HepG2 (cell line): Measurements from ENCODE around the gene ATP7A. TPM values are rescaled to one million over a fixed set of nuclear protein-coding genes. Genes with fewer than 3 reads are reported as not detected.
"Not testable (repeated sequence)": the region's sequence is repeated elsewhere in the genome, so short reads cannot be mapped to it uniquely, and the experiment has no call there.

ENCODE experiments used
- ATAC-seq: fragments of 200-7000 bp; cut with Tn5 transposase; 3 replicates; pipeline ENCODE4 v1.9.1; 2020; ENCODE audit warnings: mild to moderate bottlenecking, moderate library complexity
- BruUV-seq: library from RNA; stranded (reverse); fragments of 400-500 nt; replicated peaks from 2 replicates; lab custom pipeline; 2021; lab: Mats Ljungman, UMichigan
- CTCF ChIA-PET: fragments of 300-600 bp; formaldehyde crosslinking; extraction: SDS; loops from one replicate; lab custom pipeline; 2021; ENCODE audit warnings: low total read pairs, inconsistent platforms, low intra/inter-chr PET ratio; lab: Yijun Ruan, JAX
- POLR2A ChIA-PET: fragments of 350-600 bp; sonication (Branson Sonifier 250); formaldehyde crosslinking; loops from one replicate; lab custom pipeline; 2020; ENCODE audit warnings: antibody characterized with exemption, inconsistent platforms; lab: Yijun Ruan, JAX
- DNase-seq: peaks from one replicate; pipeline ENCODE4 v3.0.0-alpha.2; 2015; ENCODE audit warnings: low spot score
- FAIRE-seq: peaks from 3 replicates; lab custom pipeline; 2011; peaks lifted over from hg19 to GRCh38; lab: Jason Lieb, UNC
- H2AFZ ChIP-seq: one replicate; pipeline ENCODE4 v1.6.1; 2011; ENCODE audit warnings: low read length, inconsistent platforms
- H3K27ac ChIP-seq: fragments of 300-600 bp; 3 replicates; pipeline ENCODE4 v1.8.0; 2011; ENCODE audit warnings: mixed run types, mild to moderate bottlenecking, mixed read lengths, low read length, inconsistent platforms; ENCODE audit not compliant: insufficient read depth; ENCODE audit errors: extremely low read length
- H3K27me3 ChIP-seq, 2 experiments: fragments of 200-600 bp in 1 of 2; 2 replicates in 1 of 2; 3 replicates in 1 of 2; pipeline versions ENCODE4 v1.6.0 to v1.8.0; 2011; ENCODE audit warnings: low read length in 2 of 2, mild to moderate bottlenecking in 2 of 2, moderate library complexity in 2 of 2, inconsistent platforms in 1 of 2; ENCODE audit not compliant: insufficient read depth in 2 of 2, control insufficient read depth in 1 of 2
- H3K36me3 ChIP-seq, 2 experiments: fragments of 200-600 bp in 1 of 2; replicated peaks in 1 of 2; 2 replicates in 1 of 2; 3 replicates in 1 of 2; pipeline versions ENCODE4 v1.5.1 to v1.8.0; 2011; ENCODE audit warnings: low read length in 2 of 2, inconsistent platforms in 1 of 2; ENCODE audit not compliant: insufficient read depth in 2 of 2, control insufficient read depth in 1 of 2
- H3K4me1 ChIP-seq: 2 replicates; pipeline ENCODE4 v1.5.1; 2012; ENCODE audit warnings: low read length, inconsistent platforms; ENCODE audit not compliant: insufficient read depth
- H3K4me2 ChIP-seq: 2 replicates; pipeline ENCODE4 v1.6.0; 2011; ENCODE audit warnings: low read depth, low read length, inconsistent platforms
- H3K4me3 ChIP-seq, 3 experiments: fragments of 200-600 bp in 1 of 3; sonication (generic), shearing (Covaris generic) in 1 of 3; replicated peaks in 1 of 3; 2 replicates each; pipeline ENCODE4 v1.5.1; 2011 to 2016; ENCODE audit warnings: low read length in 3 of 3, inconsistent platforms in 2 of 3, low read depth in 2 of 3, mild to moderate bottlenecking in 2 of 3, control low read depth in 1 of 3, mixed read lengths in 1 of 3; ENCODE audit not compliant: insufficient read depth in 1 of 3
- H3K79me2 ChIP-seq: one replicate; pipeline ENCODE4 v1.6.1; 2011; ENCODE audit warnings: low read length, inconsistent platforms; ENCODE audit not compliant: insufficient read depth
- H3K9ac ChIP-seq: 2 replicates; pipeline ENCODE4 v1.6.0; 2011; ENCODE audit warnings: mild to moderate bottlenecking, low read depth, low read length, inconsistent platforms; ENCODE audit not compliant: insufficient read depth
- H3K9me3 ChIP-seq: 2 replicates; pipeline ENCODE4 v1.5.1; 2012; ENCODE audit warnings: mild to moderate bottlenecking, low read length
- H4K20me1 ChIP-seq: 2 replicates; pipeline ENCODE4 v1.6.0; 2011; ENCODE audit warnings: inconsistent platforms, mild to moderate bottlenecking, low read length, moderate library complexity; ENCODE audit not compliant: insufficient read depth
- AHDC1 ChIP-seq: sonication (generic); formaldehyde crosslinking; IDR thresholded peaks from 2 replicates; pipeline ENCODE4 v1.5.1; 2020; ENCODE audit warnings: mild to moderate bottlenecking, missing genetic modification reagents, borderline replicate concordance
- CENPT ChIP-seq: sonication (generic); formaldehyde crosslinking; IDR thresholded peaks from 2 replicates; pipeline ENCODE4 v1.8.0; 2022; ENCODE audit warnings: low read depth, mild to moderate bottlenecking, moderate library complexity, missing genetic modification reagents
- MXD4 ChIP-seq: IDR thresholded peaks from 2 replicates; pipeline ENCODE4 v1.6.1; 2016; ENCODE audit warnings: mild to moderate bottlenecking, missing biosample characterization, missing genetic modification reagents
- PATZ1 ChIP-seq: sonication (generic); formaldehyde crosslinking; IDR thresholded peaks from 2 replicates; pipeline ENCODE4 v1.4.0; 2020; ENCODE audit warnings: missing genetic modification reagents
- RFX3 ChIP-seq: IDR thresholded peaks from 2 replicates; pipeline ENCODE4 v1.6.1; 2016; ENCODE audit warnings: missing biosample characterization, missing genetic modification reagents
- ZNF121 ChIP-seq: sonication (generic); formaldehyde crosslinking; IDR thresholded peaks from 2 replicates; pipeline ENCODE4 v1.5.0; 2020; ENCODE audit warnings: mild to moderate bottlenecking, missing genetic modification reagents
- ZNF335 ChIP-seq: sonication (generic); formaldehyde crosslinking; IDR thresholded peaks from 2 replicates; pipeline ENCODE4 v1.4.0; 2020; ENCODE audit warnings: missing genetic modification reagents
- WGBS: methylation state at CpG from one replicate; pipeline ENCODE4 v1.1.6; 2017; ENCODE audit warnings: low lambda C conversion rate; 5-methylcytosine and 5-hydroxymethylcytosine counted together
- in situ Hi-C: cut with HindIII; loops from 2 replicates; pipeline ENCODE4 v1.10.0; 2017; ENCODE audit warnings: low pct_unique_long_range_greater_than_20kb; ENCODE audit not compliant: extremely low pct_ligation_motif_present
- intact Hi-C: fragments of 100-400 bp; cut with micrococcal nuclease; formaldehyde crosslinking; loops from one replicate; pipeline ENCODE4 v1.10.0; 2022; ENCODE audit not compliant: unreplicated experiment
- polyA plus RNA-seq, 8 experiments: library from polyadenylated mRNA; depleted of rRNA in 3 of 8; stranded (reverse) in 7 of 8; unstranded in 1 of 8; fragments of >200 nt; fragmentation: Illumina TruSeq in 4 of 8; extraction: Trizol in 4 of 8; gene quantifications; 2 replicates each; pipeline versions ENCODE4 v1.2.1 to v1.2.3, GENCODE V29; 2011 to 2016; ENCODE audit warnings: low read depth in 4 of 8, missing spikeins in 1 of 8, mixed read lengths in 1 of 8; ENCODE audit not compliant: insufficient read depth in 1 of 8
- total RNA-seq, 5 experiments: library from RNA; depleted of rRNA; stranded (reverse); fragments of >200 nt; fragmentation: Illumina TruSeq; extraction: Trizol; gene quantifications; 2 replicates each; pipeline ENCODE4 v1.2.3, GENCODE V29; 2016; ENCODE audit warnings: low read depth in 1 of 5

ATP7A gene
- total and polyA plus RNA-seq, 2 of the 13 experiments (the other 11 are each of a cell fraction or from before 2014, with no cell fraction given), result 1.7 to 4.7 TPM

GRCh38 chrX:77938083-77938680, 27.7 kb downstream of the ATP7A start (continued):
- no peak for TF ChIP-seq PATZ1 (CRISPR knock-in tag)

- H3K27me3 ChIP-seq, in situ Hi-C loops, H4K20me1 ChIP-seq, BruUV-seq, H3K27ac ChIP-seq, FAIRE-seq, H3K36me3 ChIP-seq, H3K4me2 ChIP-seq, H3K79me2 ChIP-seq, H3K4me1 ChIP-seq, intact Hi-C loops, H3K9me3 ChIP-seq, H2AFZ ChIP-seq, POLR2A ChIA-PET, H3K9ac ChIP-seq, H3K4me3 ChIP-seq, ATAC-seq, CTCF ChIA-PET, DNase-seq: not testable (repeated sequence)
- WGBS, result 100% methylated on average over 4 of the region's 6 CpGs
Observed at GRCh38 chrX:77945031-77945430, 34.5 kb downstream of the ATP7A start.

GRCh38 chrX:77945910-77946545, 35.5 kb downstream of the ATP7A start:
- intact Hi-C loops (no loop called here), in situ Hi-C loops (no loop called here)
- no peak for ATAC-seq
- CTCF ChIA-PET, result no interaction called here
- 96% methylated on average over 7 of the region's 7 CpGs for WGBS
- Histone ChIP-seq H3K79me2 (no peaks in the 10 kb centered on the region), H3K36me3 (no peaks in the 10 kb centered on the region), H3K9ac (no peak overlapping the region), H3K4me3 (no peak overlapping the region), H3K4me2 (no peak overlapping the region), H4K20me1 (no peaks in the 10 kb centered on the region), H3K9me3 (no peaks in the 10 kb centered on the region), H3K27ac (no peak overlapping the region), H3K27me3 (no peaks in the 10 kb centered on the region), H3K4me1 (0 out of 2 replicates have a peak, but pooled peaks cover 8% of the 10 kb centered on the region), H2AFZ (no peak overlapping the region)
- DNase-seq, result no peak
- FAIRE-seq, result no peak
- BruUV-seq, result no TSS peak
- POLR2A ChIA-PET, result no interaction called here
- TF ChIP-seq MXD4 (CRISPR knock-in tag) (no peak), ZNF335 (CRISPR knock-in tag) (no peak), AHDC1 (CRISPR knock-in tag) (no peak), ZNF121 (CRISPR knock-in tag) (no peak), RFX3 (CRISPR knock-in tag) (no peak), CENPT (CRISPR knock-in tag) (no peak)
